ENCODE data around the gene HK1.

Gene HK1

GRCh38 chr10:69364232-69364940 is 86.1 kb downstream of the HK1 start:
- in situ Hi-C loops (cut with MboI; ENCODE audit: low pct_unique_long_range_greater_than_20kb, low sequenced_read_pairs, unreplicated experiment) = no loop called here
- TF ChIP-seq, protein P1, sequence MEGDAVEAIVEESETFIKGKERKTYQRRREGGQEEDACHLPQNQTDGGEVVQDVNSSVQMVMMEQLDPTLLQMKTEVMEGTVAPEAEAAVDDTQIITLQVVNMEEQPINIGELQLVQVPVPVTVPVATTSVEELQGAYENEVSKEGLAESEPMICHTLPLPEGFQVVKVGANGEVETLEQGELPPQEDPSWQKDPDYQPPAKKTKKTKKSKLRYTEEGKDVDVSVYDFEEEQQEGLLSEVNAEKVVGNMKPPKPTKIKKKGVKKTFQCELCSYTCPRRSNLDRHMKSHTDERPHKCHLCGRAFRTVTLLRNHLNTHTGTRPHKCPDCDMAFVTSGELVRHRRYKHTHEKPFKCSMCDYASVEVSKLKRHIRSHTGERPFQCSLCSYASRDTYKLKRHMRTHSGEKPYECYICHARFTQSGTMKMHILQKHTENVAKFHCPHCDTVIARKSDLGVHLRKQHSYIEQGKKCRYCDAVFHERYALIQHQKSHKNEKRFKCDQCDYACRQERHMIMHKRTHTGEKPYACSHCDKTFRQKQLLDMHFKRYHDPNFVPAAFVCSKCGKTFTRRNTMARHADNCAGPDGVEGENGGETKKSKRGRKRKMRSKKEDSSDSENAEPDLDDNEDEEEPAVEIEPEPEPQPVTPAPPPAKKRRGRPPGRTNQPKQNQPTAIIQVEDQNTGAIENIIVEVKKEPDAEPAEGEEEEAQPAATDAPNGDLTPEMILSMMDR (IDR thresholded peaks at IDR 0.05; ENCODE audit: extremely low read depth, insufficient read depth, missing control alignments) = peak; percentile 2

DNA sequence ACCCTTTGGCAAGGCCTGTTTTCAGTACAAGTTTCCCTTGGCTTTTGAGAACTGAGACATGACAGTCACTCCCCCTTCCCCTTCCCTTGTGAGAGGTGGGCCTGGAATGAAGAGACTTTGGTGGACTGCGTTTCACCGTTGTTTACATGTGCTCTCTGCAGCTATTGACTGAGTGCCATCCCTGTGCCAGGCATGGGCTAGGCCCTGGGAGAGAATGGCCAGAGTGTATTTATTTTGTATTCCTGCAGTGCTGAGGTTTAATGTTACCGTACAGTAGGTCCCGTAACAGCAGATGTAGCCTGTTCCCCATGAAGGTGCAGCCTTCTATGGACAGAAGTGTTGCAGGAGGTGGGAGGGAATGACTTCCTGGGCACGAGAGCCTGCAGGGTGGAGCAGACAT is 88.4 kb downstream of the HK1 start:
- TF ChIP-seq, protein P1 (IDR thresholded peaks at IDR 0.05; ENCODE audit: extremely low read depth, insufficient read depth, missing control alignments) = no peak
- DNase-seq (ENCODE audit: low spot score) = no peak
- in situ Hi-C loops (cut with MboI; ENCODE audit: low pct_unique_long_range_greater_than_20kb, low sequenced_read_pairs, unreplicated experiment) = no loop called here

More at GRCh38 chr10:69364232-69364940, 86.1 kb downstream of the HK1 start:
- DNase-seq (ENCODE audit: low spot score) = no peak

- TF ChIP-seq, protein P1 (IDR thresholded peaks at IDR 0.05; ENCODE audit: extremely low read depth, insufficient read depth, missing control alignments) = no peak
- no peak for DNase-seq (ENCODE audit: low spot score)
- in situ Hi-C loops (cut with MboI; ENCODE audit: low pct_unique_long_range_greater_than_20kb, low sequenced_read_pairs, unreplicated experiment) = no loop called here
Observed at GRCh38 chr10:69367469-69367868, 89.2 kb downstream of the HK1 start.

- no peak for DNase-seq (ENCODE audit: low spot score)
- TF ChIP-seq, protein P1 (IDR thresholded peaks at IDR 0.05; ENCODE audit: extremely low read depth, insufficient read depth, missing control alignments) = no peak
- in situ Hi-C loops (cut with MboI; ENCODE audit: low pct_unique_long_range_greater_than_20kb, low sequenced_read_pairs, unreplicated experiment) = no loop called here
Observed at GRCh38 chr10:69372126-69372980, 94.1 kb downstream of the HK1 start.

DNA sequence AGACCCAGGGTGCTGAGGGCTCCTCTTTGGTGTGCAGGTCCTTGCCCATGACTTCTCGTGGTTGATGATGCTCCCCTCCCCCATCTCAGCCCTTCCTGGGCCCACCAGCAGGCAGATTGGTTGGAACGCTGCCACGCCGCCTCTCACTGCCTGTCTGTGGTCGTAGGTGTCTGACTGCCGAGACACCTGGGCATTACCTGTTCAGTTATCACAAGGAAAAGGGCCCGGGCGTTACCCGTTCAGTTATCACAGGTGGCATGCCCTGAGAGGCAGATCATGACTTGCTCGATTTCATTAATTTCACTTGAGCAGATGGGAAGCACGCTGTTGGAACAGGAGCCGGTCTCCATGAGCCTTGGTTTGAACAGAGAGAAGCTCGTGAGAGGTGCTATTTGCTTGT is 95.9 kb downstream of the HK1 start:
- in situ Hi-C loops (cut with MboI; ENCODE audit: low pct_unique_long_range_greater_than_20kb, low sequenced_read_pairs, unreplicated experiment) = no loop called here
- TF ChIP-seq, protein P1 (IDR thresholded peaks at IDR 0.05; ENCODE audit: extremely low read depth, insufficient read depth, missing control alignments) = no peak
- DNase-seq (ENCODE audit: low spot score) = no peak

- TF ChIP-seq, protein P1 (IDR thresholded peaks at IDR 0.05; ENCODE audit: extremely low read depth, insufficient read depth, missing control alignments) = no peak
- in situ Hi-C loops (cut with MboI; ENCODE audit: low pct_unique_long_range_greater_than_20kb, low sequenced_read_pairs, unreplicated experiment) = loop anchor here (25.0 kb wide), 1 partner anchor 388 kb away; the partner anchor contains the start of gene KIFBP
- DNase-seq (ENCODE audit: low spot score) = no peak
Observed at GRCh38 chr10:69374931-69375306, 96.6 kb downstream of the HK1 start.
